HG03196 (cell line): ENCODE measurements around the gene CYP46A1.

Source experiments
- ATAC-seq: cut with Tn5 transposase; IDR thresholded peaks from one replicate; pipeline ENCODE4 v1.9.1; 2021; ENCODE audit not compliant: unreplicated experiment

CYP46A1 gene

GRCh38 chr14:99741227-99741976, 57.3 kb downstream of the CYP46A1 start:
- ATAC-seq: no peak

GRCh38 chr14:99742074-99742473, 58.0 kb downstream of the CYP46A1 start:
- no peak for ATAC-seq

- ATAC-seq: no peak
These were observed 58.7 kb downstream of the CYP46A1 start for GRCh38 chr14:99742509-99743487.

- ATAC-seq: no peak
These were observed 60.2 kb downstream of the CYP46A1 start for GRCh38 chr14:99744199-99744872.

- no peak for ATAC-seq
These were observed 60.8 kb downstream of the CYP46A1 start for GRCh38 chr14:99744873-99745224.

- ATAC-seq: no peak
These were observed 61.3 kb downstream of the CYP46A1 start for GRCh38 chr14:99745307-99745951.

- no peak for ATAC-seq
These were observed 63.1 kb downstream of the CYP46A1 start for GRCh38 chr14:99747167-99747566.

- no peak for ATAC-seq
These were observed 63.7 kb downstream of the CYP46A1 start for GRCh38 chr14:99747582-99748330.

- no peak for ATAC-seq
These were observed 64.4 kb downstream of the CYP46A1 start for GRCh38 chr14:99748529-99748928.

- no peak for ATAC-seq
These were observed 65.0 kb downstream of the CYP46A1 start for GRCh38 chr14:99749142-99749541.

- ATAC-seq: no peak
These were observed 65.9 kb downstream of the CYP46A1 start for GRCh38 chr14:99749763-99750715.

GRCh38 chr14:99750746-99751450, 66.8 kb downstream of the CYP46A1 start:
- ATAC-seq: no peak

GRCh38 chr14:99751539-99752485, 67.7 kb downstream of the CYP46A1 start:
- ATAC-seq: no peak

- no peak for ATAC-seq
These were observed 68.5 kb downstream of the CYP46A1 start for GRCh38 chr14:99752486-99753121.

GRCh38 chr14:99753225-99754140, 69.4 kb downstream of the CYP46A1 start:
- ATAC-seq: no peak
